Pancreas (tissue), 10 donors: ENCODE data around the gene TMC1. TPM values are rescaled to one million over a fixed set of nuclear protein-coding genes. Genes with fewer than 3 reads are reported as not detected.

ENCODE experiments used
- ATAC-seq, 4 donors: fragments of 200-7000 bp; cut with Tn5 transposase; one replicate each; pipeline versions ENCODE4 v1.8.0 to v1.9.1; 2020; ENCODE audit warnings: mild to moderate bottlenecking in 4 of 4, moderate library complexity in 4 of 4
- DNase-seq, 6 donors: peaks; one replicate each; pipeline ENCODE4 v3.0.0-alpha.2; 2020
- FAIRE-seq: peaks from 2 replicates; lab custom pipeline; 2012; peaks lifted over from hg19 to GRCh38; lab: Jason Lieb, UNC
- H3K27ac ChIP-seq, 4 donors: fragments of 200-600 bp; sonication (generic); 1 replicate in 3 of 4; 2 replicates in 1 of 4; pipeline versions ENCODE4 v1.5.0 to v1.8.0; 2020
- H3K27me3 ChIP-seq, 4 donors: fragments of 200-600 bp; one replicate each; pipeline ENCODE4 v1.8.0; 2021
- H3K36me3 ChIP-seq, 3 donors: fragments of 200-600 bp; sonication (generic) in 1 of 3; one replicate each; pipeline versions ENCODE4 v1.5.0 to v1.8.0; 2020 to 2021
- H3K4me1 ChIP-seq, 3 donors: fragments of 200-600 bp; one replicate each; pipeline ENCODE4 v1.8.0; 2021
- H3K4me3 ChIP-seq, 4 donors: fragments of 200-600 bp; sonication (generic) in 2 of 4; one replicate each; pipeline versions ENCODE4 v1.5.0 to v1.8.0; 2020 to 2021
- H3K9me3 ChIP-seq, 4 donors: fragments of 200-600 bp; one replicate each; pipeline ENCODE4 v1.8.0; 2021
- CTCF ChIP-seq, 4 donors: fragments of 200-600 bp; sonication (generic) in 3 of 4; IDR thresholded peaks; one replicate each; pipeline versions ENCODE4 v1.5.0 to v1.8.0; 2021; ENCODE audit warnings: antibody characterized with exemption in 4 of 4
- WGBS, 2 donors: extraction: QIAGEN DNeasy Blood & Tissue Kit; methylation state at CpG; one replicate each; pipeline ENCODE4 v1.1.7; 2013; 5-methylcytosine and 5-hydroxymethylcytosine counted together
- intact Hi-C, 3 donors: fragments of 100-400 bp; cut with DNase I; formaldehyde crosslinking; loops; one replicate each; pipeline versions ENCODE4 v1.11.1 to v1.14.2; 2022
- polyA plus RNA-seq, 2 donors: library from polyadenylated mRNA; stranded (reverse); fragments of 200-250 nt; gene quantifications; one replicate each; pipeline ENCODE4 v1.2.3, GENCODE V29; 2013
- total RNA-seq, 6 donors: library from RNA; stranded (reverse); fragmentation: NEBNext Ultra II Directional in 4 of 6; extraction: Animal tissue kit (Norgen Biotek cat#: 25700) in 4 of 6; gene quantifications; one replicate each; pipeline versions ENCODE4 v1.2.1 to v1.2.4, GENCODE V29; 2021 to 2023
- donor health status: healthy with polysubstance abuse.
- donor health status: DM: no; HTN: no; CAD: no; lungs with moderate emphysema.
- donor health status: DM: no; HTN: no; CAD: no.
- donor health status: control.
- donor health status: control.
- donor health status: Bipolar disorder and iron deficiency.
- donor health status: DM: yes; HTN: yes; CAD: no.
- donor health status: DM: no; HTN: no; CAD: no.
- donor health status: DM: no; HTN: no; CAD: no.
- donor health status: DM: yes; HTN: yes; CAD: no.

TMC1 gene
- total and polyA plus RNA-seq, 8 donors = not detected

DNA sequence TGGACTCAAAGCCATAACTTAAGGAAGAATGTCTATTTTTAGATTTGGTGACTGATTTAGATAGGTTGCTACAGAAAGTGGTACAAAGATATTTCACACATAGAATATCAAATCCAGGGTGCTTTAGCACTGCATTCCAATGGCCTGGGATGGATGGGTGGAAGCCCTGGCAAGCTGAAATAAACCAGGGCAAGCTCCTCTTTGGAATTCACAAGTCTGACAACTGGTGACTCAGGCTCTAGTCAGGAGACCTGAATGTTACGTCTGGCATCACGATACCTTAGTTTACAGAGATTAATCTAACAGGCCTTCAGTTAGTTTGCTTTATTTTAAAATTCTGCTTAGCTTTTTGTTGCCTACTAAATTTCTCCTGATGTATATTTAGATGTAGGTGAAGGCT is 144.0 kb downstream of the TMC1 start:
- Histone ChIP-seq H3K9me3 (no peaks in the 10 kb centered on the region), H3K36me3 (no peaks in the 10 kb centered on the region), H3K27me3 (no peaks in the 10 kb centered on the region), H3K4me1 (no peaks in the 10 kb centered on the region), H3K27ac (no peak overlapping the region), H3K4me3 (no peak overlapping the region)
- TF ChIP-seq CTCF (IDR thresholded peaks at IDR 0.05) = no peak
- FAIRE-seq = no peak
- 68 to 71% methylated on average over 2 of the region's 2 CpGs for WGBS, 2 donors
- intact Hi-C loops = no loop called here
- no peak for DNase-seq
- ATAC-seq = no peak

- Histone ChIP-seq H3K9me3 (no peaks in the 10 kb centered on the region), H3K4me3 (no peak overlapping the region), H3K27me3 (no peaks in the 10 kb centered on the region), H3K27ac (no peak overlapping the region), H3K4me1 (no peaks in the 10 kb centered on the region), H3K36me3 (no peaks in the 10 kb centered on the region)
- FAIRE-seq (no peak), DNase-seq (no peak), ATAC-seq (no peak)
- intact Hi-C loops = no loop called here
- 57 to 75% methylated on average over 2 of the region's 2 CpGs for WGBS, 2 donors
- TF ChIP-seq CTCF (IDR thresholded peaks at IDR 0.05) = no peak
Observed at GRCh38 chr9:72667181-72667580, 145.8 kb downstream of the TMC1 start.

DNA sequence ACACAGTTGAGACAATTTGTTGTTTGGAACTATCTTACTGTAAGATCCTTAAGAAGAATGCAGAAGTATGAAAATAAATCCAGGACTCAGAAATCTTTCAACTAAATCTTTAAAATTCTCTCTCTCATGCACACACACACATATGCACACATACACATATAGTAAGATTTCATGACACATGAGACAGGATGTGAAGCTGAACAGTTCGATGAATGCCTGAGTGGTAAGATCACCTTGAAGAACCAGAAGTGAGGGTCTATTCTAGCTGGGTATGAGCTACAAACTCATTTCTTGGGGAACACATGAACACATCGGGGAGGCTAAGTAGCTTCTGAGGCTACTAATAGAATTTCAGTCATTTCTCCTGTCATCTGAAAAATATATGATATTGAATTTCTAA is 153.6 kb downstream of the TMC1 start:
- intact Hi-C loops = no loop called here
- Histone ChIP-seq H3K36me3 (no peaks in the 10 kb centered on the region), H3K27ac (no peak overlapping the region), H3K27me3 (no peaks in the 10 kb centered on the region), H3K4me1 (no peaks in the 10 kb centered on the region), H3K4me3 (no peak overlapping the region), H3K9me3 (no peaks in the 10 kb centered on the region)
- no peak for FAIRE-seq
- DNase-seq = no peak
- no peak for ATAC-seq
- WGBS, 2 donors = 72 to 76% methylated on average over 2 of the region's 2 CpGs
- TF ChIP-seq CTCF (IDR thresholded peaks at IDR 0.05) = no peak

GRCh38 chr9:72675586-72675985 is 154.2 kb downstream of the TMC1 start:
- no peak overlapping the region for H3K4me3 ChIP-seq
- H3K27ac ChIP-seq = no peak overlapping the region
- no peaks in the 10 kb centered on the region for H3K27me3 ChIP-seq
- no peaks in the 10 kb centered on the region for H3K9me3 ChIP-seq
- ATAC-seq (no peak), DNase-seq (no peak), FAIRE-seq (no peak)
- intact Hi-C loops = no loop called here
- no peaks in the 10 kb centered on the region for H3K4me1 ChIP-seq
- no peaks in the 10 kb centered on the region for H3K36me3 ChIP-seq
- TF ChIP-seq CTCF (IDR thresholded peaks at IDR 0.05) = no peak
- 39% methylated on average over 1 of the region's 1 CpG for WGBS, 2 donors

- FAIRE-seq (no peak), ATAC-seq (no peak), DNase-seq (no peak)
- Histone ChIP-seq H3K4me3 (no peak overlapping the region), H3K4me1 (no peaks in the 10 kb centered on the region), H3K9me3 (no peaks in the 10 kb centered on the region), H3K27ac (no peak overlapping the region), H3K27me3 (no peaks in the 10 kb centered on the region), H3K36me3 (no peaks in the 10 kb centered on the region)
- WGBS, 2 donors = 31 to 43% methylated on average over 2 of the region's 2 CpGs
- intact Hi-C loops = no loop called here
- TF ChIP-seq CTCF (IDR thresholded peaks at IDR 0.05) = no peak
Observed at GRCh38 chr9:72680593-72681282, 159.3 kb downstream of the TMC1 start.
